ENCODE measurements around the gene NXN. TPM values are rescaled to one million over a fixed set of nuclear protein-coding genes. Genes with fewer than 3 reads are reported as not detected.
A peak's percentile ranks its signal among the peaks of the same experiment; 100 is the strongest.

Gene NXN
- total RNA-seq, 1 donor from 2014 or later = 51.6 TPM

DNA sequence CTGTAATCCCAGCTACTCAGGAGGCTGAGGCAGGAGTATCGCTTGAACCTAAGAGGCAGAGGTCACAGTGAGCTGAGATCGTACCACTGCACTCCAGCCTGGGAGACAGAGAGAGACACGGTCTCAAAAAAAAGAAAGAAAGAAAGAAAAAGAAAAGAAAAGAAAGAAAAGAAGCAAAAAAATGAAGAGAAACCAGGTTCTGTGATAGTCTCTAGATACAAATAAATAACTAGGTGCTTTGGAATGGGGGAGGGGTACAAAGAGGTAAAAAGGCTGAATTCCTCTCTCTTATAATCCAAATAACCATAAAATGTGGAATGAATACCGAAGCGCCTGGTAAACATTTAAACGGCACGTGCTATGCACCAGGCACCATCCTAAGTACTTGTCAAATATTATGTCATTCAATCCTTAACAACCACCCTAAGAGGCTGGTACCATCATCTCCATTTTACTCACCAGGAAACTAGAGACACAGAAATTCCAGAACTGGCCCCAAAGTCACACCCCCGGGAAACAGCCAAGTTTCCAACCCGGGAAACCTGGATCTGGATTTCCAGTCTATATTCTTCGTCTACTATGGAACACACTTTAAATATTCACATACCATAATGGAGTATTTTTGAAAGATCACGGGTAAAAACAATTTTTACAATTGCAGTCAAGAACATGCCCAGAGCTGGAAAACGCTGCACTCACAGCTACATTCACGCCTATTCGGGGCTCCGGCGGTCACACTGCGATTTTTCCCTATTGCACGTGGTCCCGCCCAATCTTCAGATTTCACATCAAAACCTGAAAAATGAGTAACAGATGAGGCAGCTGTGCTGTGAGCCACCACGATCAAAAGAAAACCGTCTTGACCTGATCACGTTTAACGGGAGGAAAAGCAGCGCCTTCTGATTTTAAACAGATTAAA lies 10.5 kb downstream of the NXN start:
- Histone ChIP-seq H3K27me3 (no peaks in the 10 kb centered on the region), H3K36me3 (no peaks in the 10 kb centered on the region), H3K4me1 (peaks cover 20% of the 10 kb centered on the region), H3K9me3 (no peaks in the 10 kb centered on the region), H3K4me3 (peak overlapping the region; percentile 13 to 27), H3K27ac (peak overlapping the region; percentile 14)
- intact Hi-C loops (cut with DNase I) = no loop called here
- no peak for DNase-seq (ENCODE audit: extremely low spot score in 2 of 2)
- TF ChIP-seq CTCF (IDR thresholded peaks at IDR 0.05) = no peak
- no peak for TF ChIP-seq POLR2A (IDR thresholded peaks at IDR 0.05)
- TF ChIP-seq POLR2AphosphoS5 (IDR thresholded peaks at IDR 0.05; ENCODE audit: insufficient read depth in 1 of 2, low read depth in 1 of 2) = no peak

- Histone ChIP-seq H3K4me3 (no peak overlapping the region), H3K27me3 (no peaks in the 10 kb centered on the region), H3K27ac (no peak overlapping the region), H3K9me3 (no peaks in the 10 kb centered on the region), H3K36me3 (no peaks in the 10 kb centered on the region), H3K4me1 (peaks cover 20% of the 10 kb centered on the region)
- TF ChIP-seq CTCF (IDR thresholded peaks at IDR 0.05) = no peak
- TF ChIP-seq POLR2A (IDR thresholded peaks at IDR 0.05) = no peak
- no peak for TF ChIP-seq POLR2AphosphoS5 (IDR thresholded peaks at IDR 0.05; ENCODE audit: insufficient read depth in 1 of 2, low read depth in 1 of 2)
- intact Hi-C loops (cut with DNase I) = no loop called here
- no peak for DNase-seq (ENCODE audit: extremely low spot score in 2 of 2)
Measured at GRCh38 chr17:967122-967521, 12.5 kb downstream of the NXN start.

DNA sequence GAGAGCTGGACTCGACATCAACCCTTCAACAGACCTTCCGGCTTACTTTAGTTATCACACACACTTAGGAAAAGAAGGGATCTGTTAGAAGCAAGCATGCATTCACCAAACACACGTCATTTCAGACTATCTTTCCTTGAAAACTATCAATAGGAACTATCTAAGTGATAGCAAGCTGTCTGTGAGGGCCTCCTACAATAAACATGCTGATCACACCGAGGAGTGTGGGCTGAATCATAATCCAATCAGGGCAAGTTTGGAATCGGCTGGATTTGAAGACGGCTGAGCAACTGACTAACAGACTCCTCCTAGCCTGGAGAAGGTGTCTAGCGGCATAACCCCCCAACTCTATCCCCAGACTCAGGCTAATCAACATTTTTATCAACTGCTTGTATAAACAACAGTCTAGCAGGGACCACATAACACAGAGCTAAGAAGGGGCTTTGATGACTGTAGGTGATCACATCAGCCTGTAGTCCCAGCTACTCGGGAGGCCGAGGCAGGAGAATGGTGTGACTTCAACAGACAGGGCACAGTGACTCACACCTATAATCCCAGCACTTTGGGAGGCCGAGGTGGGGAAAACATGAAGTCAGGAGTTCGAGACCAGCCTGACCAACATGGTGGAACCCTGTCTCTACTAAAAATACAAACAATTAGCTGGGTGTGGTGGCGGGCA lies 14.1 kb downstream of the NXN start:
- no peak for DNase-seq (ENCODE audit: extremely low spot score in 2 of 2)
- Histone ChIP-seq H3K27ac (no peak overlapping the region), H3K27me3 (no peaks in the 10 kb centered on the region), H3K36me3 (no peaks in the 10 kb centered on the region), H3K9me3 (no peaks in the 10 kb centered on the region), H3K4me1 (peaks cover 18% of the 10 kb centered on the region), H3K4me3 (no peak overlapping the region)
- no peak for TF ChIP-seq POLR2AphosphoS5 (IDR thresholded peaks at IDR 0.05; ENCODE audit: insufficient read depth in 1 of 2, low read depth in 1 of 2)
- TF ChIP-seq CTCF (IDR thresholded peaks at IDR 0.05) = no peak
- TF ChIP-seq POLR2A (IDR thresholded peaks at IDR 0.05) = no peak
- intact Hi-C loops (cut with DNase I) = no loop called here

- H3K36me3 ChIP-seq = no peaks in the 10 kb centered on the region
- TF ChIP-seq CTCF (IDR thresholded peaks at IDR 0.05) = no peak
- TF ChIP-seq POLR2A (IDR thresholded peaks at IDR 0.05) = no peak
- TF ChIP-seq POLR2AphosphoS5 (IDR thresholded peaks at IDR 0.05; ENCODE audit: insufficient read depth in 1 of 2, low read depth in 1 of 2) = no peak
- H3K27me3 ChIP-seq = no peaks in the 10 kb centered on the region
- intact Hi-C loops (cut with DNase I) = no loop called here
- DNase-seq (ENCODE audit: extremely low spot score in 2 of 2) = no peak
- no peak overlapping the region for H3K4me3 ChIP-seq
- H3K9me3 ChIP-seq = no peaks in the 10 kb centered on the region
- H3K27ac ChIP-seq = no peak overlapping the region
- H3K4me1 ChIP-seq = peaks cover 12% of the 10 kb centered on the region
Measured at GRCh38 chr17:964876-965275, 14.7 kb downstream of the NXN start.
